ENCODE results near the gene ZNF586.
"Not testable (repeated sequence)": the region's sequence is repeated elsewhere in the genome, so short reads cannot be mapped to it uniquely, and the experiment has no call there.

ZNF586 gene

GRCh38 chr19:57769345-57770131 is at the start of gene ZNF586:
ZNF586 (plus strand) TSS chr19:57769676; CDS start chr19:57769843, 167 bp downstream.
- peak; percentile 89 for DNase-seq

- DNase-seq: no peak
Observed at GRCh38 chr19:57719901-57720519, 49.5 kb upstream of the ZNF586 start.

DNA sequence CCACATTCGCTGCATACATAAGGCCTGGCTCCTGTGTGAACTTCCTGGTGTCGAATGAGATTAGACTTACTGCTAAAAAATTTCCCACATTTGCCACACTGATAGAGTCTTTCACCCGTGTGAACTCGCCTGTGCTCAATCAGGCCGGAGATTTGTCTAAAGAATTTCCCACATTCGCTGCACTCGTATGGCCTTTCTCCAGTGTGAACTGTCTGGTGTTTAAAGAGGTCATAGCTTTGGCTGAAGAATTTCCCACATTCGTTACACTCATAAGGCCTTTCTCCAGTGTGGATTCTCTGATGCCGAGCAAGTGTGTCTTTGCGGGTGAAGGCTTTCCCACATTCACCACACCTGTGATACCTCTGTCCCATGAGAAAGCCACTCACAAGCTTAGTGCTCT is 48.6 kb upstream of the ZNF586 start:
- DNase-seq: no peak

DNA sequence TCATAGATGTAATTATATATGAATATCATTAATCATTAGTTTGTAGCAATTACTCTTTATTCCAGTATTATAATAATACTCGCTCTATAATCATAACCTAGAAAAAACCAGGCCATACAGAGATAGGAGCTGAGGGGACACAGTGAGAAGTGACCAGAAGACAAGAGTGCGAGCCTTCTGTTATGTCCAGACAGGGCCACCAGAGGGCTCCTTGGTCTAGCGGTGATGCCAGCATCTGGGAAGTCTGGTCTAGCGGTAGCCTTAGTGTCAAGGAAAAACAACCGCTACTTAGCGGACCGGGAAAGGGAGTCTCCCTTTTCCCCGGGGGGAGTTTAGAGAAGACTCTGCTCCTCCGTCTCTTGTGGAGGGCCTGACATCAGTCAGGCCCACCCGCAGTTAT is 31.2 kb upstream of the ZNF586 start:
- DNase-seq: not testable (repeated sequence)

- not testable (repeated sequence) for DNase-seq
Observed at GRCh38 chr19:57738770-57739169, 30.7 kb upstream of the ZNF586 start.

GRCh38 chr19:57746580-57747471 is 22.6 kb upstream of the ZNF586 start, which contains the start of gene ZNF776:
ZNF776 (plus strand) TSS chr19:57746815; CDS start chr19:57747059, 244 bp downstream.
- peak; percentile 79 for DNase-seq

DNA sequence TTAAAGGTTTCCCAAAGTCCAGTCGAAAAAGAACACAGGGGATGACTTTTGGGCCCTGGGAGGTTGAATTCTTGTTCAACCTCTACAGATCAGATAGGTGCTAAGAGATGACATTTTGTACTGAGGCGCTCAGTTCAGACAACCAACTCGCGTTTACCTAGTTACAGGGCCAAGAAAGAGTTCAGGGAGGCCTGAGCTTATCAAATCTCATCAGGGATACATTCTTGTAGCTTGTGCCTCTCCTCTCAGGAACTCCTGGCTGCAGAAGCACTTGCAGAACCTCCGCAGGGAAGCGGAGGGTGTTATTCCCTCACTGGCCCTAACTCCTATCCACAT is 22.0 kb upstream of the ZNF586 start:
- DNase-seq: no peak

- no peak for DNase-seq
Observed at GRCh38 chr19:57748029-57748428, 21.4 kb upstream of the ZNF586 start.

- no peak for DNase-seq
Observed at GRCh38 chr19:57754091-57754673, 15.3 kb upstream of the ZNF586 start.

DNA sequence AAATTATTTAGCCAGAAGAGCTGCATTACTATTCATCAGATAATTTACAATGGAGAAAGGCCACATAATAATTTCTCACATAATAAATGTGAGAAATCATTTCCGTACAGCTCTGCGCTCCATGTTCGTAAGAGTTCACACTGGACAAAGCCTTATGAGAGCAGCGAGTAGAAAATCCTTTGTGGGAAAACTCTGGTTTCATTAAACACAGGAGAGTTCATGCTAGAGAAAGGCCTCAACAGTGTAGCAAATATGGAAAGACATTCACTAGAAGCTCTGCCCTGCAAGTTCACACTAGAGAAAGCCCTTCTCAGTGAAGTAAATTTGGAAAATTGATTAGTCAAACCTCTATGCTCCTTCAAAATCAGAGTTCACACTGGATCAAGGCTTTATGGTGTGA is 14.4 kb upstream of the ZNF586 start:
- DNase-seq: no peak

GRCh38 chr19:57757941-57758340 is 11.5 kb upstream of the ZNF586 start:
- DNase-seq: no peak

- no peak for DNase-seq
Observed at GRCh38 chr19:57759096-57759495, 10.4 kb upstream of the ZNF586 start.

DNA sequence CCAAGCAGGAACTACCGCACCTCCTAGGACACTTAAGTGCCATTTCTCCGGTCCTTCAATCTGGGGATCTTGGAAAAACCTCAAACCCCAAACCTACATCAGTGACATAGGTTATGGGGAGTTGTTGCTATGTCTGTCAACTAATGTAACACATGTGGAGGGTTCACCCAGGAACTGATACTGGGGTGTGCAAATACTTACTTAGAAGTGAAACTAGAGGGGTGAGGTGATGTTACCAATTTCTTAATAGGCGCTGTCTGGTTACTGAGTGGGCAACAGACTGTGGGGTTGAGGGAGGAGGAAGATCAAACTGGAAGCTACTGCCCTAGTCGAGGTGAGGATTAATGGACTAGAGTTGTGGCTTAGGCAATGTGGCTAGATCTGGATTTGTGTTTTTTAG is 1.9 kb downstream of the ZNF586 start:
- no peak for DNase-seq

GRCh38 chr19:57773488-57773887 is 4.0 kb downstream of the ZNF586 start:
- no peak for DNase-seq

- DNase-seq: no peak
Observed at GRCh38 chr19:57776764-57777296, 7.4 kb downstream of the ZNF586 start.

GRCh38 chr19:57778336-57778735 is 8.9 kb downstream of the ZNF586 start:
- DNase-seq: no peak

GRCh38 chr19:57779220-57779845 is 9.9 kb downstream of the ZNF586 start:
- no peak for DNase-seq

GRCh38 chr19:57786286-57786685 is 16.8 kb downstream of the ZNF586 start:
- no peak for DNase-seq

DNA sequence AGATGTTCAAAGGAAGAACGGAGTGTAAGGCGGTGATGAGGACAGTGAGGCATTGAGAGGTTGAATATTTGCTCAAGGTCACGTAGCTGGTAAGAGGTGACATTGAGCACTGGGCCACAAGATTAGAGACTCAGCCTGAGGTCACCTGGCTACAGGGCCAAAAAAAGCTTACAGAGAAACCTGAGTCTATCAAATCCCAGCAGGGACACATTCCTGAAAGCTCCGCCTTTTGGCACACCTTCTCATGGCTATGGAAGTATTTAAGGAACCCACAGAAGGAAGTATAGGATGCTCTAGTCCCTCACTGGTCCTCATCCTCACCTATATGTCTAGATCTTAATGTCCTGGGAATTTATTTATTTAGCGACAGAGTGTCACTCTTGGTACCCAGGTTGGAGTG is 17.4 kb downstream of the ZNF586 start:
- no peak for DNase-seq

DNA sequence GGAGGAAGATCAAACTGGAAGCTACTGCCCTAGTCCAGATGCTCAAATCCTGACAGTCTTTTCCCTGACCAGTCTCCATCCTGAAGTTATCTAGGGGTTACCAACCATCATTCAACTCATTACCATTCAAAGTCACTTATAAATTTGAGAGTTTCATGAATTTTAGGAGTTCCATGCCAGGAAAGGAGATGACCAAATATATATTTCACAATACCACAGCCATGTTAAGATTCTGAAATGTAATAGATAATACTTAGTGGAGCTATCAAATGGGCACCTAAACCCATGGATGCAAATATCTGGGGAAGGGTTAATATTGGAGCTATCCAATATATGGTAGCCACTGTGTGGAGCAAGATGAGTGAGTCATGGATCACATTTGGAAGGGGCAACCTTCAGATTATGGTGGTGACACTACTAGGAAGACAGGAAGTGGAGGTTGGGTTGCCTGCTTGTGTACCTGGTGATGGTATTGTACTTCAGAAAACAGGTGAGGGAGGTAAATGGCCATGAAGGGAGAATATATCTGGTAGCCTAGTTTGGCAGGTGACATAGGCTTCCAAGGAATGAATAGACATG is 18.7 kb downstream of the ZNF586 start:
- DNase-seq: no peak

GRCh38 chr19:57789288-57789687 is 19.8 kb downstream of the ZNF586 start:
- DNase-seq: no peak

DNA sequence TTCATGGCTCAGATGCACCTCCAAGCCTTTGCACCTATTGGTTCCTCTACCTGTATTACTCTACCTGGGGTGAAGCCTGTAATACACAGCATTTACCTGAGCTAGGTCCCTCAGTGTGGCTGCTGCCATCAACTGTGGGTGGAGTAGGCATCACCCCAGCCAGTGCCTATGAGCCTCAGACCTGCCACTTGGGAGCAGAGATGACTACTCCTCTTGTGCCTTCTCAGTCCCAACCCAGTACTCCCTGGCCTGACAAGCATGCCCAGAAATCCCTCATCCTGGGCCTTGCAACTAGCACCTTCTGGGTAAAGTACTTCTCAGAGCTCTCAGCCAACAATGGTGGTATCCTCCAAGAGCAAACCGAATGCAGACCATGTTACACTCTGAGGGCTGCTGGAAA is 27.1 kb downstream of the ZNF586 start:
- not testable (repeated sequence) for DNase-seq
